Measurements from ENCODE around the gene LTBP3.

- no peak for TF ChIP-seq CTCF (IDR thresholded peaks at IDR 0.05; ENCODE audit: low read depth, low read length, missing input control)
- no peak for TF ChIP-seq RXRA (IDR thresholded peaks at IDR 0.05)
- no peak for TF ChIP-seq YY1 (IDR thresholded peaks at IDR 0.05)
- no peak for TF ChIP-seq RAD21 (IDR thresholded peaks at IDR 0.05)
- no peak for TF ChIP-seq MAX (IDR thresholded peaks at IDR 0.05)
- TF ChIP-seq TAF1 (conservative IDR thresholded peaks at IDR 0.05), result no peak
- TF ChIP-seq REST (IDR thresholded peaks at IDR 0.05), result no peak
- TF ChIP-seq ATF3 (IDR thresholded peaks at IDR 0.05), result no peak
Observed at GRCh38 chr11:65539744-65540289, 18.3 kb downstream of the LTBP3 start.

Data from liver (tissue), 3 donors.